ENCODE data around the gene PAIP2B.
"Not testable (repeated sequence)": the region's sequence is repeated elsewhere in the genome, so short reads cannot be mapped to it uniquely, and the experiment has no call there.

PAIP2B gene, protein sequence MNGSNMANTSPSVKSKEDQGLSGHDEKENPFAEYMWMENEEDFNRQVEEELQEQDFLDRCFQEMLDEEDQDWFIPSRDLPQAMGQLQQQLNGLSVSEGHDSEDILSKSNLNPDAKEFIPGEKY

GRCh38 chr2:71226965-71227560 is at the start of gene PAIP2B:
TSS of gene PAIP2B (minus strand) at chr2:71227103. CDS start at chr2:71202589, 24,514 bp downstream.
- in situ Hi-C loops (cut with MboI; ENCODE audit: low sequenced_read_pairs), result no loop called here

DNA sequence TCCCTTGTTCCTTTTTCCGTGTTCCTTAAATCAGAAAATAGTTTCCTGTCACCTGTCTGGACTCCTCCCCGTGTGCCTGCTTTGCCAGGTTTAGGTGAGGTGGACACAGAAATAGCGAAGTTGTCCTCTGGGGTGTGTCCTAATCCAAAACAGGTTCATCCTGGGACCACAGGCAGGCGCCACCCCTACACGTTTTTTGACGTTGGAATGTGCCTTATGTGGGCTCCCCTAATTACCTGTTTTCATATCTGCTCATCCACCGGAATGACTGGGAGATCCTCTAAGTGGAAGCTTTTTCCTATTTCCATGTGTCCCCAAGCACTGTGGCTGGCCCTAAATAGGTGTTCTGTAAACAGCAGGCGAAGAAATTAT is 49.0 kb upstream of the PAIP2B start:
- in situ Hi-C loops (cut with MboI; ENCODE audit: low sequenced_read_pairs), result no loop called here

- in situ Hi-C loops (cut with MboI; ENCODE audit: low sequenced_read_pairs), result no loop called here
Observed at GRCh38 chr2:71269511-71270090, 42.7 kb upstream of the PAIP2B start.

- in situ Hi-C loops (cut with MboI; ENCODE audit: low sequenced_read_pairs), result no loop called here
Observed at GRCh38 chr2:71263386-71263785, 36.5 kb upstream of the PAIP2B start.

GRCh38 chr2:71261534-71261933 is 34.6 kb upstream of the PAIP2B start:
- in situ Hi-C loops (cut with MboI; ENCODE audit: low sequenced_read_pairs), result no loop called here

DNA sequence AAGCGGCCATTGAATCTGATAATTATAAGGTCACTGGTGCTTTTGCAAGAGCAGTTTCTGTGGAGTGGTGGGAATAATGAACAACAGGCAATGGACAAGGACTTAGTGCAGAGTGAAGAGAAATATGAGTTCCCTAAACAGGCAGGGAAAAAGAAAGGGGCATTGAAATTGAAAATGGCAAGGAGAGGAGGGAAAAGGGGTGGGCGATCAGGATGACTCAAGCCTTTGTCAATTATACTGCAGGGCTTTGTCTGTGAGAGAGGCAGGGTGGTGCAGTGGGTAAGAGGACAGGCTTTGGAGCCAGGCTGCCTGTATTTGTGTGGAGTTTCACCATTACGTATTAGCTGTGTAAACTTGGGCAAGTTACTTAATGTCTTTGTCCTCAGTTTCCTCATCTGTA is 29.5 kb upstream of the PAIP2B start:
- in situ Hi-C loops (cut with MboI; ENCODE audit: low sequenced_read_pairs), result no loop called here

DNA sequence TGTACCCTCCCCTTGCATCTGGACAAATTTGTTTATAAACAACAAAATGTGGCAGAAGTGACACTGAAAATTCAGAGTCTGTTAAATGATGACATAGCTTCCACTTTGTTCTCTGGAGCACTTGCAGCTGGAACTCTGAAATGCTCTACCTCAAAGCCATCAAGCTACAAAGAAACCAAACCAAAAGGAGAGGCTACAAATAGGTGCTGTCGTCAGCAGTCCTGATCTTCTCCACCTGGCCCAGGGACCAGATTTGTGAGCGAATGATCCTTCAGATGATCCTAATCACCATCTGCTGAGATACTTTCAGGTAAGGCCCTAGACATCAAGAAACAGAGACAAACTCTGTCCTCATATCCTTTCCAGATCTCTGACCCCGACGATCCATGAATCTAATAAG is 27.9 kb upstream of the PAIP2B start:
- in situ Hi-C loops (cut with MboI; ENCODE audit: low sequenced_read_pairs), result no loop called here

GRCh38 chr2:71254078-71254477 is 27.2 kb upstream of the PAIP2B start:
- in situ Hi-C loops (cut with MboI; ENCODE audit: low sequenced_read_pairs), result no loop called here

DNA sequence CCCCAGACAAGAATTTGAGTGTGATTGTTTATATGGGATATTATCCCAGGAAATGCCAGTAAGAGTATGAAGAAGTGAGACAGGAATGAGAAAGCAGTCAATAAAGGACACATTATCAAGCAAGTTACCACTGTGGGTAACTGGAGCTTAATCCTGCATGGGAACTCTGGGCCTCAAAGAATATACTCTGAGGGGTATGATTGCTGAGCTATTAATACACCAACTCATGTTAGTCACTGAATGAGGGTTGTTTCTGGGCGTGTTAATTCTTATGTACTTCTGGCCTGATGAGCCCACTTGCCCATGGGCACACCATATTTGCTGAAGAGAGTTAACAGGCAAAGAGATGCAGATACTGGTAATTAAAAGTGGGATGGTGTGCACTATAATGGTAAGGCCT is 26.6 kb upstream of the PAIP2B start:
- in situ Hi-C loops (cut with MboI; ENCODE audit: low sequenced_read_pairs), result no loop called here

- in situ Hi-C loops (cut with MboI; ENCODE audit: low sequenced_read_pairs), result no loop called here
Observed at GRCh38 chr2:71252862-71253261, 26.0 kb upstream of the PAIP2B start.

DNA sequence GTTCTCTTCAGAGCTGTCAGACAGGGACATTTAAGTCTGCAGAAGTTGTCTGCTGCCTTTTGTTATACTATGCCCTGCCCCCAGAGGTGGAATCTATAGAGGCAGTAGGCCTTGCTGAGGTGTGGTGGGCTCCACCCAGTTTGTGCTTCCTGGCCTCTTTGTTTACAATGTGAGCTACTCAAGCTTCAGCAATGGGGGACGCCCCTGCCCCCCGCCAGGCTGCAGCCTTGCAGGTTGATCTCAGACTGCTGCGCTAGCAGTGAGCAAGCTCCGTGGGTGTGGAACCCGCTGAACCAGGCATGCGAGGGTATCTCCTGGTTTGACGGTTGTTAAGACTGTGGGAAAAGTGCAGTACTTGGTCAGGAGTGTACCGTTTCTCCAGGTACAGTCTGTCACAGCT is 24.0 kb upstream of the PAIP2B start:
- in situ Hi-C loops (cut with MboI; ENCODE audit: low sequenced_read_pairs), result no loop called here

DNA sequence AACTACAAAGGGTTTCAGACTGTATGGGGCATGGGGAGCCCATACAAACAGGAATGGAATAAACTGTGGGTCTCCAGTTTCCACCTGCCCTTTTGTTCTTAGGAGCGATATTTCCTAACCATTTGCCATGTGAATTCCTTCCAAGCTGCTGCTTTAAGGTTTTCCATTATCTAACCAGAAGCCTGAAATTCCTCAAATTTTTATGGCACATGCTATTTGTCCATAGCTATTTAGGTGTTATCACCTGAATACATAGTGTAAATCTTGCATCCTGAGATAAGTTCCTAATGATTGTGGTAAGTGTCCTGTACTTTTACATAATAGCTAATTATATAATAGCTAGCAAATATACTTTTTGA is 17.4 kb upstream of the PAIP2B start:
- in situ Hi-C loops (cut with MboI; ENCODE audit: low sequenced_read_pairs), result no loop called here

DNA sequence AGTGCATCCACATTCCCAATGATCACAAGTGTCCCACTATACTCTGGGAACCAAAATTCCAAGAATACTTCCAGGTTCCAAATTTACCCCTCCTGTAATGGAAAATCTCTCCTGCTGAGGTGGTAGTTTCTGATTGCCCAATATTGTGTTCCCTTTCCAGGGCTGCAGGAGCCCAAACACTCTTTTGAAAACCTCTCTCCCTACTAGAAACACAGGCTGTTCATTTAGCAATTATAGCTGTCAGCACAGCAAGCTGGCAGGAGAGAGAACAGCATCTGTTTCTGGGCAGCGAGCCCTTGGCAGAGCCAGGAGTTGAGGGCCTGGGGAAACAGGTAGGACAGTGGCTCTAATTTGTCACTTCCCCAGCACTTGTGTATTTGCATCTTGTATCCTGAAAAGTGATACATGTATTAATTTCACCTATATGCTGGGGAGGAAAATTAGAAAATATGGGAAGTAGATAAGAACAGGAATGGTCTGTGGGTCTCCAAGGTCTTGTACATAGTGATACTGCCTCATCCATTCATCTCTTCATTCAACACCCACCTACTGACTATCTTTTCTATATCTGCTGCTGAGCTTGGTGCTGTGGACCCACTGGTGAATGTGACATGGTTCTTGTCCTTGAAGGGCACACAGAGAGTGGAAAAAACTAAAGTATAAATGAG is 16.9 kb upstream of the PAIP2B start:
- in situ Hi-C loops (cut with MboI; ENCODE audit: low sequenced_read_pairs), result no loop called here

DNA sequence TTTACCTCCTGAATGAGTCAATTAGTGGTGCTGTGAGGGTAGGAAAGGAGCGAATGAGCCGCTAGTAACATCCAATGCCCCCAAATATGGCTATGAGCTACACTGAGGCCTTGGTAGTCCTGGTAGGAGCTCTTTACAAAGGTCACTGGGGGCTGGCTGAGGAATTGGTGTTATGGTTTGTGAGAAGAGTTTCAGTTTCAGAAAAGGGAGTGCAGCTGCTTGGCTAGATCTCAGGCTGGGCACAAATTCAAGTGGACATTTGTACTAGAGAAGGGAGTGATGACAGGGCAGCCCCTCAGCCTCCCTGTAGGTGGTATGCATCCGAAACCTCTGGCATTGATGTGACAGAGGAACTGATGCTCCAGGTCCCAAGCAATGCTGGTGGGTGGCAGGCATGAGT is 13.9 kb upstream of the PAIP2B start:
- in situ Hi-C loops (cut with MboI; ENCODE audit: low sequenced_read_pairs), result no loop called here

DNA sequence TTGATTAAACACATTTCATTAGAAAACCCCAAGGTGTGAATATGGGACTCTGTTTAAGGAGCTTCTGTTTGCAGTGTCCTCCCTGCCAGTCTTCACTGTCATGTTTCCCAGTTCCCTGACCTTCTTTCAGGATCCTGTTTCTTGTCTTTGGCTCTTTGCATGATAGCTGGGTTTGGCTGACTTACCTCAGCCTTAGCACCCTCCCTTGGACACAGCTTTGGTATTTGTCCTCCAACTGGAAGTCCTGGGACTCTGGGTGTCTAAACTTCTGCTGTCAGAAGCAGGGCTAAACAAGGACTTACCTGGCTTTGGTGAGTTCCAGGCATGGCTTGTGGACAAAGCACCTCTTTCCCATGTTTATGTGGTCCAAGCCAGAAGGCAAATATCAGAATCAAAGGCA is 11.2 kb upstream of the PAIP2B start:
- in situ Hi-C loops (cut with MboI; ENCODE audit: low sequenced_read_pairs), result no loop called here

DNA sequence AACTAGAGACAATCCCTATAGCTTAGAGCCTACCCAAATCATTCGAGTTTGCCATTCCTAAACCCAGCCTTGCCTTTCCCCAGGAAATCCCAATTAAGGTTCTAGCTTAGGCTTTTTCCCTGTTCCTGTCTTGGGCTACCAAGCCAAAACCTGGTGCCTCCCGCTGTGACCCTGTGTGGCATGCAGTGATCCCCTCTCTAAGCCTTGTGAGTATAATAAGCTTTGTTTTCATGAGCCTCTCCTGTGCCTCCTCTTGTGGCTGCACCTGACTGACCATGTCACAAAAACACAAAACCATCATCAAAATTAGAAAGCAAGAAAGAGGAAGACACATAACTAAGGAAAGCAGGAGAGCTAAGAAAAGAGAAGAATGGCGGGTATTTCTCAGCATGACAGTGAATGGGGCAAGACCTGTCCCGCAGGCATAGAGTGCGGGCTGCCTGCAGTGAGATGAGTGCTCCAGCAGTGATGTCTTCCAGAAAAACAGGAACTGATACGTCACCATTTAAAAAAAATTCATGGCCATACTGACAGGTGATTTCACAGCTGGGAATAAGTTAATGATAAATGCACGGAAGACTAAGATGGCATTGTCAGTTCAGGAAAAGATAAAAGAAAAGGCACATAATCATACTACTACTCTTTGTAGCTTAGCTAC is 9.2 kb upstream of the PAIP2B start:
- in situ Hi-C loops (cut with MboI; ENCODE audit: low sequenced_read_pairs), result no loop called here

DNA sequence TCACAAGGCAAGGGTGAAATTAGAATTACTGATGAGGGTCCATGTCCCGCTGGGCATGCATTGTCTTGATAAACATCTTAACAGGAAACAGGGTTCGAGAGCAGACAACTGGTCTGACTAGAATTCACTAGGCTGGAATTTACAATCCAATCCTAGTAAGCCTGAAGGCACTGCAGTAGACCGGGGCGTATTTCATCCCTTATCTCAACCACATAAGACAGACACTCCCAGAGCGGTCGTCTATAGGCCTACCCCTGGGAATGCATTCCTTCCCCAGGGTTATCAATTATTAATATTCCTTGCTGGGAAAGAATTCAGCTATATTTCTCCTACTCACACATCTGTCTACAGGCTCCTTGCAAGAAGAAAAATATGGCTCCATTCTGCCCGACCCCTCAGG is 6.2 kb upstream of the PAIP2B start:
- in situ Hi-C loops (cut with MboI; ENCODE audit: low sequenced_read_pairs), result not testable (repeated sequence)

GRCh38 chr2:71226096-71226964 is 573 bp downstream of the PAIP2B start:
- in situ Hi-C loops (cut with MboI; ENCODE audit: low sequenced_read_pairs), result no loop called here

GRCh38 chr2:71224935-71225334 is 2.0 kb downstream of the PAIP2B start:
- in situ Hi-C loops (cut with MboI; ENCODE audit: low sequenced_read_pairs), result no loop called here

DNA sequence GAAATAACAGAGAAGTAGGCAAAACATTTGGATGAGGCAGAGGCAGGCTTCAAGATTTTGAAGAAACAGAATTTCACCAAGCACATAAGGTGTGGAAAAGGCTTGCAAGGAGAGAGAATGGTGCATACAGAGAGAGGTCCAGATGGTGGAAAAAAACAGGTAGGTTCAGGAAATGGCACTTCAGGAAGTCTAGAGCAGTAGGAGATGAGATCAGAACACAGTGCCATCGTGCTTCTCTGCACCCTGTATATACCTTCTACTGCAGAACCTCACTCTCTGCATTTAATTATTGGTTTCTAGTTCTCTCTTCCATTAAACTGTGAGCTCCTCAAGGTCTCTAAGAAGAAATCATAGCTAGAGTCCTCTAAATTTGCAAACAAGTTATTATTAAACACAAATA is 2.4 kb downstream of the PAIP2B start:
- in situ Hi-C loops (cut with MboI; ENCODE audit: low sequenced_read_pairs), result no loop called here

GRCh38 chr2:71223767-71224333 is 3.1 kb downstream of the PAIP2B start:
- in situ Hi-C loops (cut with MboI; ENCODE audit: low sequenced_read_pairs), result no loop called here
